Liver (tissue), 9 donors: ENCODE data around the gene AKIRIN1. TPM values are rescaled to one million over a fixed set of nuclear protein-coding genes. Genes with fewer than 3 reads are reported as not detected.

Source experiments
- DNase-seq: peaks from one replicate; pipeline ENCODE4 v3.0.0-alpha.2; 2017; ENCODE audit warnings: low spot score
- H3K27ac ChIP-seq, 2 donors: one replicate each; pipeline ENCODE4 v1.7.0; 2013; ENCODE audit warnings: inconsistent platforms in 2 of 2, low read length in 2 of 2, control low read depth in 1 of 2, low read depth in 1 of 2, mild to moderate bottlenecking in 1 of 2
- H3K27me3 ChIP-seq, 4 donors: one replicate each; pipeline versions ENCODE4 v1.6.1 to v1.7.0; 2013; ENCODE audit warnings: low read length in 3 of 4, inconsistent platforms in 1 of 4, mild to moderate bottlenecking in 1 of 4, moderate library complexity in 1 of 4; ENCODE audit not compliant: control insufficient read depth in 4 of 4, insufficient read depth in 4 of 4
- H3K36me3 ChIP-seq, 4 donors: one replicate each; pipeline versions ENCODE4 v1.6.1 to v1.7.0; 2013; ENCODE audit warnings: low read length in 3 of 4, mild to moderate bottlenecking in 3 of 4, low read depth in 1 of 4, moderate library complexity in 1 of 4; ENCODE audit not compliant: control insufficient read depth in 4 of 4, insufficient read depth in 3 of 4
- H3K4me1 ChIP-seq, 4 donors: one replicate each; pipeline versions ENCODE4 v1.6.1 to v1.7.0; 2013; ENCODE audit warnings: low read length in 3 of 4, mild to moderate bottlenecking in 3 of 4, moderate library complexity in 1 of 4; ENCODE audit not compliant: control insufficient read depth in 4 of 4, insufficient read depth in 4 of 4
- H3K4me3 ChIP-seq, 3 donors: one replicate each; pipeline versions ENCODE4 v1.6.1 to v1.7.0; 2013; ENCODE audit warnings: low read length in 3 of 3, control low read depth in 1 of 3, low read depth in 1 of 3, mild to moderate bottlenecking in 1 of 3
- H3K9ac ChIP-seq, 2 donors: one replicate each; pipeline ENCODE4 v1.7.0; 2013; ENCODE audit warnings: low read length in 2 of 2, mild to moderate bottlenecking in 2 of 2, moderate library complexity in 2 of 2, control low read depth in 1 of 2, low read depth in 1 of 2
- H3K9me3 ChIP-seq, 4 donors: one replicate each; pipeline versions ENCODE4 v1.6.1 to v1.7.0; 2013; ENCODE audit warnings: low read length in 3 of 4; ENCODE audit not compliant: control insufficient read depth in 4 of 4
- EGR1 ChIP-seq, 2 donors: IDR thresholded peaks; 2 replicates each; pipeline ENCODE4 v1.6.1; 2016 to 2018; ENCODE audit warnings: antibody characterized with exemption in 2 of 2, low read depth in 2 of 2
- FOXA1 ChIP-seq: IDR thresholded peaks from 2 replicates; pipeline ENCODE4 v1.6.1; 2016; ENCODE audit warnings: antibody characterized with exemption
- GABPA ChIP-seq, 2 donors: IDR thresholded peaks in 1 of 2; conservative IDR thresholded peaks in 1 of 2; 2 replicates each; pipeline ENCODE4 v1.6.1; 2016; ENCODE audit warnings: antibody characterized with exemption in 2 of 2, mild to moderate bottlenecking in 1 of 2, moderate library complexity in 1 of 2
- HNF4G ChIP-seq: IDR thresholded peaks from 2 replicates; pipeline ENCODE4 v1.6.1; 2016; ENCODE audit warnings: antibody characterized with exemption
- JUND ChIP-seq, 2 donors: IDR thresholded peaks; 2 replicates each; pipeline ENCODE4 v1.6.1; 2016; ENCODE audit warnings: antibody characterized with exemption in 2 of 2
- RXRA ChIP-seq, 2 donors: IDR thresholded peaks; 2 replicates each; pipeline ENCODE4 v1.6.1; 2017 to 2018; ENCODE audit warnings: antibody characterized with exemption in 2 of 2, mild to moderate bottlenecking in 1 of 2
- SP1 ChIP-seq: IDR thresholded peaks from 2 replicates; pipeline ENCODE4 v1.6.1; 2018; ENCODE audit warnings: antibody characterized with exemption, mild to moderate bottlenecking
- TAF1 ChIP-seq: conservative IDR thresholded peaks from 2 replicates; pipeline ENCODE4 v1.6.1; 2016; ENCODE audit warnings: antibody characterized with exemption, mild to moderate bottlenecking
- YY1 ChIP-seq: IDR thresholded peaks from 2 replicates; pipeline ENCODE4 v1.6.1; 2016; ENCODE audit warnings: antibody characterized with exemption, mild to moderate bottlenecking
- WGBS: extraction: QIAGEN DNeasy Blood & Tissue Kit; methylation state at CpG from one replicate; pipeline ENCODE4 v1.1.7; 2013; 5-methylcytosine and 5-hydroxymethylcytosine counted together
- polyA plus RNA-seq, 2 donors: library from polyadenylated mRNA; stranded (reverse) in 1 of 2; unstranded in 1 of 2; fragments of 200-250 nt in 1 of 2; fragments of >200 nt in 1 of 2; fragmentation: Nextera tagmentation in 1 of 2; extraction: Ambion mirVana in 1 of 2; gene quantifications; one replicate each; pipeline versions ENCODE4 v1.2.1 to v1.2.3, GENCODE V29; 2013 to 2015
- total RNA-seq, 2 donors: library from RNA; depleted of rRNA; stranded (reverse); fragments of >200 nt; gene quantifications; one replicate each; pipeline ENCODE4 v1.2.3, GENCODE V29; 2014
- TF ChIP-seq, protein P1 (sequence below): fragments of 150-350 bp; IDR thresholded peaks from 2 replicates; pipeline ENCODE4 v1.5.1; 2017; ENCODE audit warnings: improper control_type of control experiment, low read depth, low read length; ENCODE audit not compliant: missing input control
- TF ChIP-seq, protein P2 (sequence below): IDR thresholded peaks from 2 replicates; pipeline ENCODE4 v1.6.1; 2016; ENCODE audit warnings: antibody characterized with exemption
- donor health status: healthy.
- donor health status: healthy.
- donor health status: healthy.
- donor health status: healthy.
- donor health status: healthy.

The AKIRIN1 gene
- total and polyA plus RNA-seq, 4 donors: 18.2 to 52.4 (median 26.8) TPM

DNA sequence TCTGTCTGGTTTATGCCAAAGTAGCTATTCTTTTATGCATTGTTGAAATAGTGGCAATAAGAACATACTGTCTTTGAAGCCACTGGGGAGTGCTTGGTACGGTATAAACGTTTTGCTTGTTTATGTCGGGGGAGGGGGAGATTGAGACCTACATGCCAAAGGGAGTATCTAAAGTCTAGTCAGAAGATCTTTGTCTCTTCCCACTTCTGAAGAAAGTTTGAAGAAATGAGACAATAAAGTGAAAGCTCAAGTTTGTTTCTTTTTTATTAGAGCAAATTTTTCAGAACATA is 6.8 kb downstream of the AKIRIN1 start (continued):
- TF ChIP-seq, protein P1, sequence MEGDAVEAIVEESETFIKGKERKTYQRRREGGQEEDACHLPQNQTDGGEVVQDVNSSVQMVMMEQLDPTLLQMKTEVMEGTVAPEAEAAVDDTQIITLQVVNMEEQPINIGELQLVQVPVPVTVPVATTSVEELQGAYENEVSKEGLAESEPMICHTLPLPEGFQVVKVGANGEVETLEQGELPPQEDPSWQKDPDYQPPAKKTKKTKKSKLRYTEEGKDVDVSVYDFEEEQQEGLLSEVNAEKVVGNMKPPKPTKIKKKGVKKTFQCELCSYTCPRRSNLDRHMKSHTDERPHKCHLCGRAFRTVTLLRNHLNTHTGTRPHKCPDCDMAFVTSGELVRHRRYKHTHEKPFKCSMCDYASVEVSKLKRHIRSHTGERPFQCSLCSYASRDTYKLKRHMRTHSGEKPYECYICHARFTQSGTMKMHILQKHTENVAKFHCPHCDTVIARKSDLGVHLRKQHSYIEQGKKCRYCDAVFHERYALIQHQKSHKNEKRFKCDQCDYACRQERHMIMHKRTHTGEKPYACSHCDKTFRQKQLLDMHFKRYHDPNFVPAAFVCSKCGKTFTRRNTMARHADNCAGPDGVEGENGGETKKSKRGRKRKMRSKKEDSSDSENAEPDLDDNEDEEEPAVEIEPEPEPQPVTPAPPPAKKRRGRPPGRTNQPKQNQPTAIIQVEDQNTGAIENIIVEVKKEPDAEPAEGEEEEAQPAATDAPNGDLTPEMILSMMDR: no peak
- no peak for TF ChIP-seq FOXA1
- TF ChIP-seq SP1: no peak
- no peak for TF ChIP-seq TAF1
- TF ChIP-seq, protein P2, sequence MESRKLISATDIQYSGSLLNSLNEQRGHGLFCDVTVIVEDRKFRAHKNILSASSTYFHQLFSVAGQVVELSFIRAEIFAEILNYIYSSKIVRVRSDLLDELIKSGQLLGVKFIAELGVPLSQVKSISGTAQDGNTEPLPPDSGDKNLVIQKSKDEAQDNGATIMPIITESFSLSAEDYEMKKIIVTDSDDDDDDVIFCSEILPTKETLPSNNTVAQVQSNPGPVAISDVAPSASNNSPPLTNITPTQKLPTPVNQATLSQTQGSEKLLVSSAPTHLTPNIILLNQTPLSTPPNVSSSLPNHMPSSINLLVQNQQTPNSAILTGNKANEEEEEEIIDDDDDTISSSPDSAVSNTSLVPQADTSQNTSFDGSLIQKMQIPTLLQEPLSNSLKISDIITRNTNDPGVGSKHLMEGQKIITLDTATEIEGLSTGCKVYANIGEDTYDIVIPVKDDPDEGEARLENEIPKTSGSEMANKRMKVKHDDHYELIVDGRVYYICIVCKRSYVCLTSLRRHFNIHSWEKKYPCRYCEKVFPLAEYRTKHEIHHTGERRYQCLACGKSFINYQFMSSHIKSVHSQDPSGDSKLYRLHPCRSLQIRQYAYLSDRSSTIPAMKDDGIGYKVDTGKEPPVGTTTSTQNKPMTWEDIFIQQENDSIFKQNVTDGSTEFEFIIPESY: no peak

DNA sequence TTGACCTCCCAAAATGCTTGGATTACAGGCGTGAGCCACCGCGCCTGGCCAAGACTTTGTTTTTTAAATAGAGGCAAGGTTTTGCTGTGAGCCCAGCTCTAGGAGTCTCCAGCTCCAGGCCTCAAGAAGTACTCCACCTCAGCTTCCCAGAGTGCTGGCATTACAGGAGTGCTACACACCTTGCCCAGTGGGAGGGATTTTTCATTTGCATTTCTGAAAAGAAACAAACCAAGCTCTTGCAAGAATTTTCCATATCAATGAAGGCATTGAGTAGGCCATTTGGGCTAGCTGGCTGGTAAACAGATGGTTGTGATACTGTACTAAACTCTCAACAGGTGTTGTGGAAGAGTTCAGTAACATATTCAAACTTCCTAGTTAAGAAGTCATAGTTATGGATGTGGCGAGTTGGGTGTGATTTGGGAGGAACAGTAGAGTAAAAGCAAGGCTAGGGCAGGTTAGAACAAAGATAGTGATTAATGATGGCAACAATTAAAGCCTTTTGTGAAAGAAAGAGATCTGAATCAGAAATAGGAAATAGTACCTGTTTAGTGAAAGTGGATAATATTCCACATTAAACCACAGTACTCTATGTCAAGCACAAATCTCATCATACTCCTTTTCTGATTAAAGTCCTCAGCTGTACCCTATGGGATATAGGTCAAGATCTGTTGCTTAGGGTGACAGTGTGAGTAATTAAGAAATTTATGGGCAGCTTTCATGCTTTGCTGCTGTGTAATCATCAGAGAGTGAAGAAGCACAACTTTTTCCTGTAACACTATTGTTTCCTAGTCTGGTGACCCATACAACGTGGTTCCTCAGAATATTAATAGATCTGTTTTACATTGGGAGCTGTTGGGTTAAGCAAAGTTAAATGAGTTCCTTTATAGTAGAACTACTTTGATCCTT is 10.7 kb downstream of the AKIRIN1 start:
- TF ChIP-seq YY1 (no peak), GABPA (IDR thresholded peaks at IDR 0.05 in 1 of 2, conservative IDR thresholded peaks at IDR 0.05 in 1 of 2) (no peak)
- 94% methylated on average over 5 of the region's 5 CpGs for WGBS
- no peak overlapping the region for H3K9ac ChIP-seq

DNA sequence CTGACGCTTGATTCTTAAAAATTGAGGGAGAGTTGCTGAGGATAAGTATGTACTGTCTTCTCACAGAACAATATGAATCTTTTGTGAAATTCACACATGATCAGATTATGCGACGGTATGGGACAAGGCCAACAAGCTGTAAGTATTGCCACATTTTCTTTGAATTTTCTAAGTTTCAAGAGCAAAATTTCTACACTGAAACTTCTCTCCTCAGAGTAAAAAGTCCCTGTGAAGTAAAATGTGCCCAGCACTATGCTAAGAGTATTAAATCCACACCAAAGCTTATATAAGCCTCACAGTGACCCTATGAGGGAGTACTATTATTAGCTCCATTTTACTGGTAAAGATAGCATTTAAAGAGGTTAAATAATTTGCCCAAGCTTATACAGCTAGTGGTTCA is 12.2 kb downstream of the AKIRIN1 start:
- TF ChIP-seq EGR1 (IDR thresholded peaks at IDR 0.05; ENCODE audit: low read depth in 2 of 2): no peak
- TF ChIP-seq SP1: no peak
- TF ChIP-seq JUND (IDR thresholded peaks at IDR 0.05): no peak
- no peak for TF ChIP-seq GABPA (IDR thresholded peaks at IDR 0.05 in 1 of 2, conservative IDR thresholded peaks at IDR 0.05 in 1 of 2)
- TF ChIP-seq, protein P1: no peak
- no peak for TF ChIP-seq RXRA (IDR thresholded peaks at IDR 0.05)
- no peak for TF ChIP-seq TAF1
- TF ChIP-seq, protein P2: no peak
- no peak for TF ChIP-seq YY1
- TF ChIP-seq HNF4G: no peak
- no peaks in the 10 kb centered on the region for H3K9me3 ChIP-seq
- H3K27ac ChIP-seq: no peak overlapping the region
- peaks cover 23 to 72% (median 56%) of the 10 kb centered on the region in 4 donors for H3K36me3 ChIP-seq
- no peak overlapping the region for H3K9ac ChIP-seq
- no peaks in the 10 kb centered on the region for H3K4me1 ChIP-seq
- H3K27me3 ChIP-seq: no peaks in the 10 kb centered on the region
- no peak overlapping the region for H3K4me3 ChIP-seq
- no peak for DNase-seq
- WGBS: 88% methylated on average over 3 of the region's 3 CpGs

More for the DNA sequence above, 10.7 kb downstream of the AKIRIN1 start:
- Histone ChIP-seq H3K4me3 (no peak overlapping the region), H3K36me3 (peaks cover 22 to 71% (median 49%) of the 10 kb centered on the region in 4 donors), H3K4me1 (peaks cover 0 to 6% (median 2%) of the 10 kb centered on the region in 4 donors), H3K9me3 (no peaks in the 10 kb centered on the region), H3K27ac (no peak overlapping the region), H3K27me3 (no peaks in the 10 kb centered on the region)
- no peak for DNase-seq
